NCI-H2196 treated with DMSO at 0.1 percent for 48 hours (cell line): ENCODE data around the gene ANKMY1.

Experiments used
- DNase-seq: peaks from one replicate; lab custom pipeline; 2025; ENCODE audit not compliant: unreplicated experiment; lab: John Stamatoyannopoulos, UW

ANKMY1 gene

GRCh38 chr2:240579771-240580614 is 22.2 kb upstream of the ANKMY1 start:
- DNase-seq: peak; percentile 47

- no peak for DNase-seq
Observed at GRCh38 chr2:240579071-240579762, 21.4 kb upstream of the ANKMY1 start.

GRCh38 chr2:240578488-240578887 is 20.7 kb upstream of the ANKMY1 start:
- DNase-seq: no peak

GRCh38 chr2:240578110-240578450 is 20.3 kb upstream of the ANKMY1 start:
- DNase-seq: no peak

GRCh38 chr2:240577281-240578109 is 19.7 kb upstream of the ANKMY1 start:
- no peak for DNase-seq

- DNase-seq: no peak
Observed at GRCh38 chr2:240576436-240577205, 18.8 kb upstream of the ANKMY1 start.

- no peak for DNase-seq
Observed at GRCh38 chr2:240576036-240576435, 18.2 kb upstream of the ANKMY1 start.

- no peak for DNase-seq
Observed at GRCh38 chr2:240575101-240575965, 17.5 kb upstream of the ANKMY1 start.

- DNase-seq: no peak
Observed at GRCh38 chr2:240574386-240575100, 16.8 kb upstream of the ANKMY1 start.

GRCh38 chr2:240573516-240574385 is 16.0 kb upstream of the ANKMY1 start:
- no peak for DNase-seq

GRCh38 chr2:240573071-240573515 is 15.3 kb upstream of the ANKMY1 start:
- no peak for DNase-seq

- no peak for DNase-seq
Observed at GRCh38 chr2:240572141-240573031, 14.6 kb upstream of the ANKMY1 start.

- DNase-seq: no peak
Observed at GRCh38 chr2:240571314-240571973, 13.7 kb upstream of the ANKMY1 start.

GRCh38 chr2:240570531-240571313 is 12.9 kb upstream of the ANKMY1 start:
- no peak for DNase-seq

- no peak for DNase-seq
Observed at GRCh38 chr2:240569998-240570530, 12.3 kb upstream of the ANKMY1 start.

- DNase-seq: no peak
Observed at GRCh38 chr2:240569523-240569997, 11.8 kb upstream of the ANKMY1 start.
